CD4-positive, alpha-beta T cell treated with Interferon alpha-2 for 1 hour (primary cell): ENCODE measurements around the gene TBC1D16.

Source experiments
- DNase-seq, 2 donors: peaks; one replicate each; pipeline ENCODE4 v3.0.0-alpha.2; 2020 to 2022

Gene TBC1D16

GRCh38 chr17:79948945-79949655 lies 86.6 kb downstream of the TBC1D16 start:
- no peak for DNase-seq

- no peak for DNase-seq
Observed at GRCh38 chr17:79948406-79948944, 87.2 kb downstream of the TBC1D16 start.

DNA sequence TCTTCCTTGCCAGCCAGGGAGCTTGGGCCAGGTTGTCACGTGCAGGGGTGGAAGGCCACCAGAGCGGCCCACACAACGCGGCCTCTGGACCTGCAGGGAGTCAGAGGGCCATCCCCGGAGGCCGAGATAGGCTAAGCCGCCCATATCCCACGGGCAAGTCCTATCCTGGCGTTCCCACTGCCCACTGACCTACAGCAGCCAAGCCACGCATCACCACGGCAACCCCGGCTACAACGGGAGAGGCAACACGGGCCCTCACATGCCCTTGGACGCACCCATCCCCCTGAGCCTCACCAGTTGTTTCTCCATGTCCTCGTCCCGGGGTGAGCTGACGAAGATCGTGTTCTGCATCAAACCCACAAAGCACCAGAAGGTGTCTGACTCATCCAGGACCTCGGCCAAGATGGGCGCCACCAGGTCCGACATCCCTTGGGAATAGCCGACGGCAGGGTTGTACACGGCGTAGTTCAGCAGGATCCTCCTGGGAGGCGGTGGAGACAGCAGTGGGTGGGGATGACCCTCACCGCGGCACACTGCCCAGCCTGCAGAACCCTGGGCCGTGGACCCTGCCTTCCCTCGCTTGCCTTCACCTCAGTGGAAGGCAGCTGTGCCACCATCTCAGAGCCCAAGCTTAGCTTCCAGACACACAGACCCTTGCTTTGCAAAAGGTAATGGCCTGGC lies 88.2 kb downstream of the TBC1D16 start:
- DNase-seq, result no peak

- DNase-seq, result no peak
Observed at GRCh38 chr17:79946352-79947231, 89.1 kb downstream of the TBC1D16 start.

DNA sequence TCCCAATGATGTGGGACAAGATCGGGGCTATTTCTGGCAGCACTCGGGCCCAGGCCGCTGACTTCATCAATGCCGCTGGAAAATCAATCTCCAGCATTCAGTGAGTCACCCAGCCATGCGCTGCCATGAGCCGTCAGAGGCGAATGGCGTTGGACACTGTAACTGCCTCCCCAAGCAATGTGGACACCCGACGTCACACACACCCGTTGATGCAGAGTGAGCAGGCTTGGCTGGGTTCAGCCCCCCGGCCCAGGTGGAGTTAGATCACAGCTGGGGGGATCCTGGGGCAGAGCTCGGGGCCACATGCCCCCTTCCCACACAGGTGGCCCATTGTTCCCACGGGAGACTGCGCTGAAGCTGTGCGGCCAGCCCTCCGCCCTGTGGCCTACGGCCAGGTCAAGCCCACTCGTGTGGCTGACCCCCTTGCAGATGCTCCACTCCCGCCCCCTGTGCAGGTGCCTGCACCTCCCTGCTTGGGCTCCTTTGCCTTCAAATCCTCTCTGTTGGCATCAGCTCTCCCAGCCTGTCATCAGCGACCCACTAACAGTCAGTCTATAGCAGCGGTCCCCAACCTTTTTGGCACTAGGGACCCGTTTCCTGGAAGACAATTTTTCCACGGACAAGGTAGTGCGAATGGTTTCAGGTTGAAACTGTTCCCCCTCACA lies 89.9 kb downstream of the TBC1D16 start:
- DNase-seq, result no peak

GRCh38 chr17:79944821-79945391 lies 90.8 kb downstream of the TBC1D16 start:
- DNase-seq, result no peak

DNA sequence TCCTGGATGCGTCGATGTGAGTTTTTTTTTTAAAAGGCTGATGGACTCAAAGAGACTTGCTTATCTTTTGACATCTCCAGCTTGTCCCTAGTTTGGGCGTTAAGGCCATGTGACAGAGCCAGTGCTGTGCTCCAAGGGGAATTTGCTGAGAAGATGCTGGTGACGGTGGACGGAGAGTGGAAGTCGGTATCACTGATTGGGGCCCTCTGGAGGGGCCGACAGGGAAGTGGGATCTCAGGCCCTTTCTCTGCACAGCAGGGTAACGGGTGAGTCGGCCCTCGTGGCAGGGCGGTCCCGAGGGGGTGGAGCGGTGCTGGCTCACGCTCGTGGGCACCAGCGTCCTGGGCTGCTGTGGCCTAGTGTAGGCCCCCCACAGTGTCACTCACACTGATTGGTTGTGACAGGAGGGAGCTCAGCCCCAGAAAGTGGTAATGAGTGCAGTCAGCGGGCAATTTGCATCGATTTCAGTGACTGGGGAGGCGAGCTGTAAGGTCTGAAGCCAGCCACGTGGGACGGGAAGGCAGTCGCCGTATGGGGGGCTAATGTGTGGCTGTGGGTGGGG lies 91.3 kb downstream of the TBC1D16 start:
- no peak for DNase-seq

- no peak for DNase-seq
Observed at GRCh38 chr17:79943347-79944241, 92.1 kb downstream of the TBC1D16 start.

DNA sequence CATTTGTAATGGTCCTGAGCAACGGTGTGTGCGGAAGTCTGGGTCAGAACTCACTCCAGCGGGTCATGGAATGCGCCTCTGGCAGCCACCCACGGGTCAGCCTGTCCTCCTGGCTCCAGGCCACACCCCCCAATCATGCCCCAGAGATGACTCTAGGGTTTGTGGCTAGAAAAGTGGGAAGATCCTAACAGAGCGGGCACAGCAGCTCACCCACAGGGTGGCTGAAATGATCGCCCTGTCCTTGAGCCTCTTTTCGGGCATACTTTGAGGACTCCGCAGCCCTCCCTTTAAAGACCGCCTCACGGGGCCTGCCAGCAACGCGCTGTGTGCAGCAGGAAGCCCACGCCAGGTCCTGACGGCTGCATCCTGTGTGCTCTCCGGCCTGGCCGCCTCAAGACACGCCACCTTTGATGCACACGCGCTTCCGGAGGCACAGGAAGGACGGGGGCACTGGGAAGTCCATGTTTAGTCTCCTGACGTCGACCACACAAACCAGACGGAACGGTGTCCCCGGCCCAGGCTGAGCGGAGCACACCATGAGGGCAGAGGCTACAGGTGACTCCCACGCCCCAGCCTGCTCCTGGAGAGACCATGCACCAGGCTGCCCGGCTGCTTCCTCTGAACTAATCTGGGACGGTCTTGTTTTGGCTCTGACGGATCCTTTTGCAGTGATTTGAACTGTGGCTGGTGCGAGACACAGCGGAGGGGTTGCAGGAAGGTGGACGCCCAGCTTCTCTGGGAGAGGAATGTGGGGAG lies 92.9 kb downstream of the TBC1D16 start:
- peak; percentile 7 to 10 for DNase-seq

DNA sequence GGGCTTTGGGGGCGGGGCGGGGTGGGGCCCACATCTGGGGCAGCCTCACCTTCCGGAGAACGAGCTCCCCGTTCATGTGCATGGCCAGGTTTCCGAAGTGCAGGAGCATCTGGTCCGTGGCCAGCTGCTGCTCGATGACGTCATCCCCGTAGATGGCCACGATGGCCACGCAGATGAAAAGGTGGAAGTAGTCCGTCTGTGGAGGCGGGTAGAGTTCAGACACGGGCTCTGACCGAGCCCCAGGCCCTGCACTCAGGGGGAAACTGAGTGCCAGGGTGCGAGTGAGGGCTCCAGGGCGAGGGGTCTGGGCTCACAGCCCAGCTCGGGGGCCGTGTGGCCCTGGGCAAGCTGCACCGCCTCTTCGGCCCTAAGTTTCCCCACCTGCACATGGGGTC lies 93.7 kb downstream of the TBC1D16 start:
- DNase-seq, result no peak

- no peak for DNase-seq
Observed at GRCh38 chr17:79941088-79942010, 94.3 kb downstream of the TBC1D16 start.

DNA sequence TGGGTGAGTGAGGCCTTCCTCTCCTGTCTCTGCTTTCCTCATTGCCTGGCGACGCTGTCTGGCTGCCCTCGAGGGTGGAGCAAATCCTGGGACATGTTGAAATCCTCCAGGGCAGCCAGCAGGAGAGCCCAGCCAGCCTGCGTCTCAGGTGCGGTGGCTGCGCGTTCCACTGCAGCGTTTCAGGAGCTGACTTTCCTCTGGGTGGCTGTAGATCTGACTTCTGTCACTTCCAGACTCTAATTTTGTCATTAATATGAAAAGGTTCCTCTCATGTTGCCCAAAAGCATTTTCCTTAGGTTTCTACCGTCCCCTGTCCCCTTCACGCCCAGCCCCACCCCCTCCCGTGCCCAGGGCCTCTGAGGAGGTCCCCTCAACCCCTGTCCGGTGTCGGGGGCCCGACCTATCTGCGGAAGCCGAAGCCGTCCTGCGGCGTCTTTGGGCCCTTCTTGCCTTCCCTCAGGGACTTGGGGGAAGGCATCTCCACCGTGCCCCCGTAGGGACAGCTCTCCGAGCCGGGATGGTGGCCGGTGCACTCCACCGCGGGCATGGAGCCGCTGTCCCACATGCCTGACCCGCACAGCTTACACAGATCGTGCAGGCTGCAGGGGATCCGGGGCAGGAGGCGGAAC lies 95.1 kb downstream of the TBC1D16 start:
- DNase-seq, result no peak

DNA sequence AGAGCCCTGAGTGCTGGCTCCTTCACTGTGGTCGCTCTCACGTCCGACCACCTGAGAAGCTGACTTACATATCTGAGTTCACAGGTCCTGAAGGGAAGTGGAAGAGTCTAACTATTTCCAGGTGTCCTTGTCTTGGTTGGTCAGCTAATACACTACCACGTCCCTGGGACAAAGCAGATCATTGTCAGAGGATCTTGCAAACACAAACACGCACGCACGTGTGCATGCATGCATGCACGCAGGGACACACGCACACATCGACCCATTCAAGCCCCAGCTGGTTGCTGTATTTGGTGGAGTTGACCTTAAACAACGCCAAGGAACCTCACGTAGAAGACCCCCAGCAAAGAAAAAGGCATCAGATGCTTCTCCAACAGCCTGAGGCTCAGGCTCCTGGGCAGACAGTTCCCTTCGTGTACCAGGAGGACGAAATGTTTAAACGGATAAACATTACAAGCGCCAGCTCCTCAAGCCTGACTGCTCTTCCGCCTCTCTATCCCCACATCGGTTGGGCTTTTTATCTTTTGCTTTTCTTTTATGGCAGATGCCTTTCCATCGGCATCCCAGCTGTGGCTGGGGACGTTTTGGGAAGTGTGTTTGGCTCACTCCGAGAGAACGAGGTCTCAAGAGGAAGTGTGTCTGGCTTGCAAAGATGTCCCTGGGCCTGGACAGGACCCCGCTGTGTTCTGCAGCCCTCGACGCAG lies 95.8 kb downstream of the TBC1D16 start:
- DNase-seq, result no peak

DNA sequence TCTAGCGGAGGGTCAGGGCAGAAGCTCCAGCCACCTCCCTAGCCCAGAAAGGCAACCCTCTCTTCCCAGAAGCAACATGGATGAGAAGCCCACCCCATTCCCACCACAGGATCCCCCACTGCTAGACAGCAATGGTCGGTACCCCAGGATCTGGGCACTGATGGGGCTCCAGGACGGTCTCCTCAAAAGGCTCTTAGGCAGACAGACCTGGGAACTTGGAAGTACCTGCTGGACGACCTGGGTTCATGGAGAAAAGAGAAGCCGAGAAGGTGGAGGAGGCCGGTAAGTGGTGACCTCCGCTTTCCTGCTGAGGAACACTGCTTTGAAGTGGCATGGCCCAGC lies 96.6 kb downstream of the TBC1D16 start:
- no peak for DNase-seq

GRCh38 chr17:79938336-79939093 lies 97.2 kb downstream of the TBC1D16 start:
- no peak for DNase-seq

- no peak for DNase-seq
Observed at GRCh38 chr17:79937391-79938335, 98.0 kb downstream of the TBC1D16 start.
